Peyer's patch (tissue), 4 donors: ENCODE data around the gene CD160.
"Not testable (repeated sequence)": the region's sequence is repeated elsewhere in the genome, so short reads cannot be mapped to it uniquely, and the experiment has no call there.

ENCODE experiments used
- CTCF ChIP-seq, 6 experiments: fragments of 450-650 bp in 4 of 6; fragments of 200-600 bp in 2 of 6; sonication (generic) in 1 of 6; IDR thresholded peaks; one replicate each; pipeline ENCODE4 v1.5.1; 2017 to 2019; ENCODE audit warnings: antibody characterized with exemption in 6 of 6, mild to moderate bottlenecking in 3 of 6, moderate library complexity in 1 of 6
- POLR2A ChIP-seq, 2 donors: fragments of 450-650 bp; IDR thresholded peaks; one replicate each; pipeline ENCODE4 v1.5.1; 2017; ENCODE audit warnings: antibody characterized with exemption in 2 of 2, mild to moderate bottlenecking in 2 of 2, moderate library complexity in 2 of 2

DNA sequence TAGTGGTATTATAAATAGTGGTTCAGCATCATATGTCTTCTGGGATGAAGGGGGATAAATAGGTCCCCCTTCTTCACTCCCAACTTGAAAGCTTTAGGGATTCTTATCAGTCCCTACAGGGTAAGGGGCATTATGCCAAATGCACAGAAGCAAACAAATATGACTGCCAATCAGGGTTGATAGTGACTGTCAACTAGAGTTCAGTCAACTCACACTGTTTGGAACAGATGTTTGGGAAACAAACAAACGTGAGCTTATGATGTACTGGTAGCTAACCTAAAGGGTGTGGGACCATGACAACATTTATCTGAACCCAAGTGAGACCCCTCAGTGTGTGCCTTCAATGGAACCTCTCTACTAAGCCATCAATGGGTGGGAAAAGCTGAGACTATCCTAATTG lies 46.1 kb upstream of the CD160 start:
- not testable (repeated sequence) for TF ChIP-seq POLR2A, CTCF (IDR thresholded peaks at IDR 0.05)
